Stomach (tissue), 9 donors: Measurements from ENCODE around the gene RRBP1. TPM values are rescaled to one million over a fixed set of nuclear protein-coding genes. Genes with fewer than 3 reads are reported as not detected.

ENCODE experiments used
- DNase-seq, 2 donors: peaks; one replicate each; pipeline versions ENCODE4 v3.0.0 to v3.0.0-alpha.2; 2013 to 2019
- H3K27ac ChIP-seq, 5 donors: fragments of 200-600 bp in 4 of 5; sonication (generic) in 4 of 5; one replicate each; pipeline ENCODE4 v1.5.1; 2013 to 2019; ENCODE audit warnings: mild to moderate bottlenecking in 1 of 5, moderate library complexity in 1 of 5
- H3K27me3 ChIP-seq, 3 donors: fragments of 200-600 bp; sonication (generic); one replicate each; pipeline ENCODE4 v1.5.1; 2017 to 2019; ENCODE audit warnings: mixed run types in 1 of 3
- H3K36me3 ChIP-seq, 4 donors: fragments of 200-600 bp; sonication (generic); 1 replicate in 3 of 4; 2 replicates in 1 of 4; pipeline ENCODE4 v1.5.1; 2016 to 2019
- H3K4me1 ChIP-seq, 4 donors: fragments of 200-600 bp; sonication (generic); one replicate each; pipeline ENCODE4 v1.5.1; 2016 to 2019
- H3K4me3 ChIP-seq, 4 donors: fragments of 200-600 bp; sonication (generic) in 3 of 4; one replicate each; pipeline ENCODE4 v1.5.1; 2016 to 2019; ENCODE audit warnings: mild to moderate bottlenecking in 1 of 4
- H3K9me3 ChIP-seq, 4 donors: fragments of 200-600 bp; sonication (generic); one replicate each; pipeline ENCODE4 v1.5.1; 2016 to 2019
- EP300 ChIP-seq: sonication (generic); formaldehyde crosslinking; IDR thresholded peaks from one replicate; pipeline ENCODE4 v1.6.1; 2017; ENCODE audit warnings: antibody characterized with exemption
- POLR2A ChIP-seq, 4 donors: fragments of 450-650 bp; IDR thresholded peaks; one replicate each; pipeline ENCODE4 v1.6.1; 2016; ENCODE audit warnings: antibody characterized with exemption in 4 of 4, control low read depth in 2 of 4, mild to moderate bottlenecking in 1 of 4, moderate library complexity in 1 of 4
- POLR2AphosphoS5 ChIP-seq, 3 donors: sonication (generic); formaldehyde crosslinking; IDR thresholded peaks; one replicate each; pipeline ENCODE4 v1.6.1; 2016; ENCODE audit warnings: antibody characterized with exemption in 3 of 3
- WGBS, 5 donors: extraction: QIAGEN DNeasy Blood & Tissue Kit in 3 of 5; methylation state at CpG; one replicate each; pipeline versions ENCODE4 v1.1.5 to v1.1.7; 2013 to 2018; 5-methylcytosine and 5-hydroxymethylcytosine counted together
- intact Hi-C: fragments of 100-400 bp; cut with DNase I; formaldehyde crosslinking; loops from one replicate; pipeline ENCODE4 v1.15.1; 2023; ENCODE audit warnings: low total_unique reads
- polyA plus RNA-seq, 3 donors: library from polyadenylated mRNA; stranded (reverse); fragments of 200-250 nt; gene quantifications; one replicate each; pipeline ENCODE4 v1.2.3, GENCODE V29; 2013
- total RNA-seq, 5 donors: library from RNA; depleted of rRNA; stranded (reverse); fragments of >200 nt; gene quantifications; one replicate each; pipeline versions ENCODE4 v1.1.0 to v1.2.3, GENCODE V29; 2014 to 2016
- TF ChIP-seq, protein P1 (sequence below), 7 experiments: fragments of 450-650 bp in 4 of 7; fragments of 200-600 bp in 3 of 7; sonication (generic) in 3 of 7; IDR thresholded peaks; one replicate each; pipeline ENCODE4 v1.5.1; 2016 to 2019; ENCODE audit warnings: antibody characterized with exemption in 7 of 7, control low read depth in 2 of 7, mild to moderate bottlenecking in 1 of 7
- donor health status: healthy with polysubstance abuse.
- donor health status: Bipolar disorder and iron deficiency.
- donor health status: healthy.

The RRBP1 gene
- total and polyA plus RNA-seq, 8 donors: 34.4 to 456 (median 132) TPM

DNA sequence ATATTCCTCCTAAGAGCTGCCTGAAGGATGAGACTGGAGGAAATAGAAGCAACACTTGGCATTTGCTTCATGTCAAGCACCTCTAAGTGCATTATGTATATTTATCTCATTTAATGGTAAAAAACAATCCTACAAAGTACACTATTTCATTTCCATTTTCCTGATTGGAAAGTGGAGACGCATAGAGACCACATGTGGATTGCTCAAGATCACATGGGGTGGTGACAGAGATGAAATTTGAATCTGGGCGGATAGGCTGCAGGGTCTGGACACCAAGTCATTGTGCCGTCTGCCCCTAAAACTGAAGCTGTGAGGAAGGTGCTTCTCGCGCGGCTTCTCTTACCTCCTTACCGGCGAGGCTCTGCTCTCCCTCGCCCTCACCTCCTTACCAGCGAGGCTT, 48.0 kb upstream of the RRBP1 start:
- intact Hi-C loops: no loop called here
- WGBS, 5 donors: 93 to 97% (median 94%) methylated on average over 10 of the region's 10 CpGs
- Histone ChIP-seq H3K4me1 (no peaks in the 10 kb centered on the region), H3K36me3 (no peaks in the 10 kb centered on the region), H3K27me3 (peaks cover 0 to 5% (median 0%) of the 10 kb centered on the region in 3 donors), H3K9me3 (no peaks in the 10 kb centered on the region), H3K4me3 (no peak overlapping the region), H3K27ac (no peak overlapping the region)
- TF ChIP-seq EP300: no peak
- no peak for TF ChIP-seq POLR2A (IDR thresholded peaks at IDR 0.05)
- DNase-seq: no peak

- TF ChIP-seq POLR2A (IDR thresholded peaks at IDR 0.05): no peak
- TF ChIP-seq, protein P1, sequence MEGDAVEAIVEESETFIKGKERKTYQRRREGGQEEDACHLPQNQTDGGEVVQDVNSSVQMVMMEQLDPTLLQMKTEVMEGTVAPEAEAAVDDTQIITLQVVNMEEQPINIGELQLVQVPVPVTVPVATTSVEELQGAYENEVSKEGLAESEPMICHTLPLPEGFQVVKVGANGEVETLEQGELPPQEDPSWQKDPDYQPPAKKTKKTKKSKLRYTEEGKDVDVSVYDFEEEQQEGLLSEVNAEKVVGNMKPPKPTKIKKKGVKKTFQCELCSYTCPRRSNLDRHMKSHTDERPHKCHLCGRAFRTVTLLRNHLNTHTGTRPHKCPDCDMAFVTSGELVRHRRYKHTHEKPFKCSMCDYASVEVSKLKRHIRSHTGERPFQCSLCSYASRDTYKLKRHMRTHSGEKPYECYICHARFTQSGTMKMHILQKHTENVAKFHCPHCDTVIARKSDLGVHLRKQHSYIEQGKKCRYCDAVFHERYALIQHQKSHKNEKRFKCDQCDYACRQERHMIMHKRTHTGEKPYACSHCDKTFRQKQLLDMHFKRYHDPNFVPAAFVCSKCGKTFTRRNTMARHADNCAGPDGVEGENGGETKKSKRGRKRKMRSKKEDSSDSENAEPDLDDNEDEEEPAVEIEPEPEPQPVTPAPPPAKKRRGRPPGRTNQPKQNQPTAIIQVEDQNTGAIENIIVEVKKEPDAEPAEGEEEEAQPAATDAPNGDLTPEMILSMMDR (IDR thresholded peaks at IDR 0.05): no peak
- no peak for TF ChIP-seq POLR2AphosphoS5 (IDR thresholded peaks at IDR 0.05)
- no peak for TF ChIP-seq EP300
- no peak overlapping the region for H3K4me3 ChIP-seq
- no peak overlapping the region for H3K27ac ChIP-seq
- DNase-seq: no peak
- peaks cover 0 to 5% (median 0%) of the 10 kb centered on the region in 3 donors for H3K27me3 ChIP-seq
- intact Hi-C loops: no loop called here
- H3K9me3 ChIP-seq: no peaks in the 10 kb centered on the region
- H3K36me3 ChIP-seq: no peaks in the 10 kb centered on the region
- 86 to 94% (median 91%) methylated on average over 12 of the region's 12 CpGs for WGBS, 5 donors
- no peaks in the 10 kb centered on the region for H3K4me1 ChIP-seq
Observed at GRCh38 chr20:17728074-17728473, 46.0 kb upstream of the RRBP1 start.

- Histone ChIP-seq H3K4me1 (peaks cover 0 to 6% (median 0%) of the 10 kb centered on the region in 4 donors), H3K4me3 (no peak overlapping the region), H3K9me3 (no peaks in the 10 kb centered on the region), H3K27me3 (peaks cover 0 to 5% (median 0%) of the 10 kb centered on the region in 3 donors), H3K36me3 (no peaks in the 10 kb centered on the region), H3K27ac (no peak overlapping the region)
- DNase-seq: no peak
- 93 to 96% (median 94%) methylated on average over 10 of the region's 10 CpGs for WGBS, 5 donors
- no peak for TF ChIP-seq EP300
- TF ChIP-seq POLR2A (IDR thresholded peaks at IDR 0.05): no peak
- no peak for TF ChIP-seq POLR2AphosphoS5 (IDR thresholded peaks at IDR 0.05)
- TF ChIP-seq, protein P1 (IDR thresholded peaks at IDR 0.05): no peak
- intact Hi-C loops: no loop called here
Observed at GRCh38 chr20:17727351-17727750, 45.3 kb upstream of the RRBP1 start.

DNA sequence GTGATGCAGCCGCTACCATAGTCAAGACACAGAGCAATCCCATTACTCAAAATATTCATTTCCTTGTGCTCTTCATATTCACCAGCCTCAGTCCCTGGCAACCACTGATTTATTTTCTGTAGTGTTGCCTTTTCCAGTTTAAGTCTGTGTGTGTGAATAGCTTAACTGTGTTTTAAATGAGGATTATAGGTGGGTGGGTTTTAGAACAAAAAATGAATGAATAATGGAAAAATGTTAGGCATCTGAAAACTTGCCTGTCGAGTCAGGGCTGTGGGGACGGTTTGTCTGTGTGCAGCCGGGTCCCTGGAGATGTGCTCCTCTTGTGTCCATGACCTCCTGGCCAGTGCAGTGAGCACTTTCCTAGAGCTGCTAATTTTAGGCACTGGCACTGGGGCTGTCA, 44.9 kb upstream of the RRBP1 start:
- no peaks in the 10 kb centered on the region for H3K9me3 ChIP-seq
- TF ChIP-seq EP300 (no peak), POLR2A (IDR thresholded peaks at IDR 0.05) (no peak)
- TF ChIP-seq, protein P1 (IDR thresholded peaks at IDR 0.05): no peak
- H3K36me3 ChIP-seq: no peaks in the 10 kb centered on the region
- no peak for DNase-seq
- no peak overlapping the region for H3K27ac ChIP-seq
- WGBS, 5 donors: 68 to 81% (median 75%) methylated on average over 4 of the region's 4 CpGs
- H3K4me3 ChIP-seq: no peak overlapping the region
- peaks cover 0 to 5% (median 0%) of the 10 kb centered on the region in 3 donors for H3K27me3 ChIP-seq
- H3K4me1 ChIP-seq: peaks cover 0 to 10% (median under 1%) of the 10 kb centered on the region in 4 donors
- intact Hi-C loops: no loop called here

DNA sequence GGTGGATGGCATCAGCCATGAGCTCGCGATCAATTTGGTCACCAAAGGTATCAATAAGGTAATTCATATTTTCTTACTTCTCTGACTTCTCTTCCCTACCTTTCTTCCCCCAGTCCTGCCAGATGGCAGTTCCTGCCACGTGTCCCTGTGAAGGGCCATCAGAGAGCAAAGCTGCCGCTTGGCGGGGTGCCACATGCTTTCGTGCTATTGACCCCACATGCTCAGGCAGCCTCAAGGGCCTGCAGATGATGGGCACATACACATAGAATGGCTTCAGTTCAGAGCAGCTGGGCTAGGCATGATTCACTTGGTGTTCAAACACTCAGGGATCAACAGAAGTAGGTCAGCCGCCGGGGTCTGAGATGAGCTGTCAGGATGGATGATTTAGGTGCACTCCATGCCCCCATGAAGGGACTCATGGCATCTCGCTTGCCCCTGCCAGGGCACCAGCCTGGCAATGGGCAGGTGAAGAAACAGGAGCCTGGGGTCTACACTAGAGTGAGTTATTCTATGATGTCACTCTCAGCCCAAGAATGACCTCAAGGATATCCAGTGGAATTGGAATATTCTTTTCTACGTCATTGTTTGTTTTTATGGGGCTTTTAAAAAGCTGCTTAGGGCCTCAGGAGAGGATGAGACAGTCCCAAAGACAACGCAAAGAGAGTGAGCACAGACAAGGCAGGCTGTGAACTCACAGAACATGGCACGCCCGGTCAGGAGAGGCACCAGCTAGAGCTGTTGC, 43.2 kb upstream of the RRBP1 start:
- TF ChIP-seq EP300 (no peak), POLR2AphosphoS5 (IDR thresholded peaks at IDR 0.05) (no peak), POLR2A (IDR thresholded peaks at IDR 0.05) (no peak)
- TF ChIP-seq, protein P1 (IDR thresholded peaks at IDR 0.05): no peak
- Histone ChIP-seq H3K9me3 (no peaks in the 10 kb centered on the region), H3K36me3 (no peaks in the 10 kb centered on the region)

More for the DNA sequence above, 43.2 kb upstream of the RRBP1 start:
- H3K27me3 ChIP-seq: peaks cover 0 to 5% (median 0%) of the 10 kb centered on the region in 3 donors
- DNase-seq: peak in 1 of 2 donors; percentile 46
- WGBS, 5 donors: 83 to 89% (median 86%) methylated on average over 13 of the region's 13 CpGs
- intact Hi-C loops: no loop called here
- no peak overlapping the region for H3K4me3 ChIP-seq
- no peak overlapping the region for H3K27ac ChIP-seq
- H3K4me1 ChIP-seq: peaks cover 0 to 15% (median 2%) of the 10 kb centered on the region in 4 donors
